IPS-15b (cell line): Measurements from ENCODE around the gene RAB3D.
"Not testable (repeated sequence)": the region's sequence is repeated elsewhere in the genome, so short reads cannot be mapped to it uniquely, and the experiment has no call there.

Source experiments
- H3K27me3 ChIP-seq: one replicate; pipeline ENCODE4 v1.6.1; 2013; ENCODE audit warnings: low read length; ENCODE audit not compliant: control insufficient read depth, insufficient read depth
- H3K36me3 ChIP-seq: one replicate; pipeline ENCODE4 v1.6.1; 2013; ENCODE audit warnings: low read length; ENCODE audit not compliant: control insufficient read depth, insufficient read depth
- H3K4me1 ChIP-seq: one replicate; pipeline ENCODE4 v1.6.1; 2013; ENCODE audit warnings: mild to moderate bottlenecking, low read length; ENCODE audit not compliant: control insufficient read depth, insufficient read depth
- H3K4me3 ChIP-seq: one replicate; pipeline ENCODE4 v1.5.1; 2013; ENCODE audit warnings: low read depth, low read length
- H3K9ac ChIP-seq: one replicate; pipeline ENCODE4 v1.6.1; 2013; ENCODE audit warnings: low read depth, mild to moderate bottlenecking, low read length
- H3K9me3 ChIP-seq: one replicate; pipeline ENCODE4 v1.6.1; 2013; ENCODE audit warnings: mild to moderate bottlenecking, low read length; ENCODE audit not compliant: control insufficient read depth, insufficient read depth

Gene RAB3D

GRCh38 chr19:11345122-11345803 lies 5.8 kb upstream of the RAB3D start:
- H3K9ac ChIP-seq: peak overlapping the region; percentile 12
- no peaks in the 10 kb centered on the region for H3K9me3 ChIP-seq

GRCh38 chr19:11342429-11342828 lies 3.0 kb upstream of the RAB3D start:
- Histone ChIP-seq H3K4me3 (no peak overlapping the region), H3K9me3 (no peaks in the 10 kb centered on the region), H3K36me3 (no peaks in the 10 kb centered on the region), H3K27me3 (no peaks in the 10 kb centered on the region), H3K9ac (no peak overlapping the region), H3K4me1 (no peaks in the 10 kb centered on the region)

More at GRCh38 chr19:11345122-11345803, 5.8 kb upstream of the RAB3D start:
- Histone ChIP-seq H3K27me3 (no peaks in the 10 kb centered on the region), H3K4me3 (peak overlapping the region; percentile 78), H3K36me3 (no peaks in the 10 kb centered on the region), H3K4me1 (no peaks in the 10 kb centered on the region)

- H3K9ac ChIP-seq, H3K4me3 ChIP-seq, H3K36me3 ChIP-seq, H3K4me1 ChIP-seq, H3K27me3 ChIP-seq, H3K9me3 ChIP-seq: not testable (repeated sequence)
Measured at GRCh38 chr19:11340099-11340467, 626 bp upstream of the RAB3D start.

GRCh38 chr19:11338569-11339253 lies 746 bp downstream of the RAB3D start:
- H3K4me3 ChIP-seq: peak overlapping the region; percentile 64
- H3K4me1 ChIP-seq: no peaks in the 10 kb centered on the region
- H3K9ac ChIP-seq: no peak overlapping the region
- no peaks in the 10 kb centered on the region for H3K27me3 ChIP-seq
- no peaks in the 10 kb centered on the region for H3K9me3 ChIP-seq
- H3K36me3 ChIP-seq: peaks cover 12% of the 10 kb centered on the region

- no peaks in the 10 kb centered on the region for H3K4me1 ChIP-seq
- H3K9me3 ChIP-seq: no peaks in the 10 kb centered on the region
- H3K9ac ChIP-seq: no peak overlapping the region
- no peaks in the 10 kb centered on the region for H3K27me3 ChIP-seq
- no peak overlapping the region for H3K4me3 ChIP-seq
- peaks cover 12% of the 10 kb centered on the region for H3K36me3 ChIP-seq
Measured at GRCh38 chr19:11338121-11338520, 1.3 kb downstream of the RAB3D start.

- Histone ChIP-seq H3K27me3 (no peaks in the 10 kb centered on the region), H3K4me1 (no peaks in the 10 kb centered on the region), H3K9me3 (no peaks in the 10 kb centered on the region), H3K36me3 (peaks cover 12% of the 10 kb centered on the region), H3K9ac (no peak overlapping the region), H3K4me3 (no peak overlapping the region)
Measured at GRCh38 chr19:11337080-11337479, 2.4 kb downstream of the RAB3D start.

- Histone ChIP-seq H3K27me3 (no peaks in the 10 kb centered on the region), H3K4me3 (no peak overlapping the region), H3K36me3 (peaks cover 12% of the 10 kb centered on the region), H3K4me1 (no peaks in the 10 kb centered on the region), H3K9ac (no peak overlapping the region), H3K9me3 (no peaks in the 10 kb centered on the region)
Measured at GRCh38 chr19:11335449-11336146, 3.9 kb downstream of the RAB3D start.

GRCh38 chr19:11333838-11334237 lies 5.6 kb downstream of the RAB3D start:
- H3K4me3 ChIP-seq, H3K27me3 ChIP-seq, H3K4me1 ChIP-seq, H3K9me3 ChIP-seq, H3K9ac ChIP-seq: not testable (repeated sequence)
- peaks cover 12% of the 10 kb centered on the region for H3K36me3 ChIP-seq

- no peaks in the 10 kb centered on the region for H3K9me3 ChIP-seq
- peaks cover 12% of the 10 kb centered on the region for H3K36me3 ChIP-seq
- H3K4me3 ChIP-seq: no peak overlapping the region
- H3K27me3 ChIP-seq: no peaks in the 10 kb centered on the region
- no peaks in the 10 kb centered on the region for H3K4me1 ChIP-seq
- no peak overlapping the region for H3K9ac ChIP-seq
Measured at GRCh38 chr19:11332822-11333221, 6.6 kb downstream of the RAB3D start.

- Histone ChIP-seq H3K4me1 (no peaks in the 10 kb centered on the region), H3K36me3 (peaks cover 11% of the 10 kb centered on the region), H3K27me3 (no peaks in the 10 kb centered on the region), H3K9me3 (no peaks in the 10 kb centered on the region), H3K4me3 (no peak overlapping the region), H3K9ac (no peak overlapping the region)
Measured at GRCh38 chr19:11331502-11331901, 8.0 kb downstream of the RAB3D start.

- no peaks in the 10 kb centered on the region for H3K9me3 ChIP-seq
- H3K9ac ChIP-seq: no peak overlapping the region
- peaks cover 3% of the 10 kb centered on the region for H3K36me3 ChIP-seq
- H3K4me3 ChIP-seq: no peak overlapping the region
- H3K4me1 ChIP-seq: no peaks in the 10 kb centered on the region
- H3K27me3 ChIP-seq: no peaks in the 10 kb centered on the region
Measured at GRCh38 chr19:11330127-11330526, 9.3 kb downstream of the RAB3D start.

- Histone ChIP-seq H3K9me3 (no peaks in the 10 kb centered on the region), H3K9ac (no peak overlapping the region), H3K4me3 (no peak overlapping the region), H3K27me3 (no peaks in the 10 kb centered on the region), H3K36me3 (no peaks in the 10 kb centered on the region), H3K4me1 (peaks cover 4% of the 10 kb centered on the region)
Measured at GRCh38 chr19:11325544-11325943, 13.9 kb downstream of the RAB3D start.
